Muscle of leg (tissue), 11 donors: ENCODE results near the gene CARD10. TPM values are rescaled to one million over a fixed set of nuclear protein-coding genes. Genes with fewer than 3 reads are reported as not detected.

Experiments
- DNase-seq: peaks from one replicate; pipeline ENCODE4 v3.0.0; 2013
- H3K27ac ChIP-seq: one replicate; pipeline ENCODE4 v1.5.1; 2013; ENCODE audit warnings: mild to moderate bottlenecking, low read length, control low read depth
- H3K27me3 ChIP-seq: one replicate; pipeline ENCODE4 v1.6.1; 2013; ENCODE audit warnings: low read length; ENCODE audit not compliant: control insufficient read depth, insufficient read depth
- H3K36me3 ChIP-seq: one replicate; pipeline ENCODE4 v1.6.1; 2013; ENCODE audit warnings: low read length; ENCODE audit not compliant: control insufficient read depth, insufficient read depth
- H3K4me1 ChIP-seq: one replicate; pipeline ENCODE4 v1.6.1; 2013; ENCODE audit warnings: low read length; ENCODE audit not compliant: control insufficient read depth, insufficient read depth
- H3K4me3 ChIP-seq: one replicate; pipeline ENCODE4 v1.5.1; 2013; ENCODE audit warnings: low read length, control low read depth
- H3K9me3 ChIP-seq: replicated peaks from 2 replicates; pipeline ENCODE4 v1.6.1; 2013; ENCODE audit warnings: low read depth, low read length; ENCODE audit not compliant: control insufficient read depth
- WGBS: methylation state at CpG from one replicate; pipeline ENCODE4 v1.1.5; 2013; ENCODE audit warnings: missing lambda C conversion rate; ENCODE audit not compliant: insufficient coverage; 5-methylcytosine and 5-hydroxymethylcytosine counted together
- polyA plus RNA-seq, 8 donors: library from polyadenylated mRNA; unstranded; fragments of 120-200 nt; gene quantifications; one replicate each; pipeline versions ENCODE4 v1.2.1 to v1.2.3, GENCODE V29; 2013; ENCODE audit warnings: inconsistent platforms in 1 of 8, low replicate concordance in 1 of 8; ENCODE audit not compliant: insufficient read length in 8 of 8, insufficient read depth in 1 of 8
- total RNA-seq: library from RNA; stranded (reverse); fragments of 120-200 nt; gene quantifications from one replicate; pipeline ENCODE4 v1.2.4, GENCODE V29; 2013

CARD10 gene
- total and polyA plus RNA-seq, 9 donors, result 7.8 to 19.3 (median 13.3) TPM

DNA sequence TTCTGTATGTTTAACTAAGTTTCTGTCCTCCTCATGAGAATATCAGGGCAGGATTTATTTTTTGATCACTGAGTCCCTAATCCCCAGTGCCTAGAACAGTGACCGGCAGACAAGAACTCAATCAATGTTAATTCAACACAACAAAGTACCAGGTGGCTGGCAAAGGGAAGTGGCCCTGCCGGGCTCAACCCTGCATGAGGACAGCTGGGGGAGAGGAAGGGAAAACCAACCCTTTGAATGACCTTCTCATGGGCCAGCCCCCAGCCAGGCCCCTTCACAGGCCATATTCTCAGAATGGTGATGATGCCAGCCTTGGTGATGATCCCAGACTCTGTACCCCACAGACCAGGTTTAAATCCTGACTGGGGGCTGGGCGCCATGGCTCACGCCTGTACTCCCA, 31.6 kb downstream of the CARD10 start:
- peaks cover 18% of the 10 kb centered on the region for H3K27me3 ChIP-seq
- no CpG with 5 or more reads among the region's 4 CpGs for WGBS
- no peak overlapping the region for H3K27ac ChIP-seq

DNA sequence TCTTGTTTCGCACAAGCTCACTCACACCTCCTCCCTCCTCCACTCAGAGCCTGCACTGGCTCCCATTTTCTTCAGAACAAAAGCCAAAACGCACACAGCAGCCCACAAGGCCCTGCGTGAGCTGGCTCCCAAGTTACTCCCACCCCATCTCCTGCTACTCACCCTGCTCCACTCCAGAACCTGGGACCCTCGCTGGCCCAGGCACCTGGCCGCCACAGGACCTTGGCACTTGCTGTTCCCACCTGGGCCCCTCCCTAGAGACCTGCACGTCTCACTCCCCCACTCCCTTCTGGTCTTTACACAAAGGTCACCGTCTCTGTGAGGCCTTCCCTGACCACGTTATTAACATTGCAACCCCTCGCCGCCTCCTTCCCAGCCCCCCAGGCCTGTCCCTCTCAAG, 32.1 kb downstream of the CARD10 start:
- 59% methylated on average over 10 of the region's 10 CpGs for WGBS
- H3K27me3 ChIP-seq, result peaks cover 18% of the 10 kb centered on the region
- peaks cover 4% of the 10 kb centered on the region for H3K36me3 ChIP-seq
- no peak overlapping the region for H3K4me3 ChIP-seq
- H3K27ac ChIP-seq, result no peak overlapping the region
- peaks cover 32% of the 10 kb centered on the region for H3K4me1 ChIP-seq
- DNase-seq, result no peak
- H3K9me3 ChIP-seq, result no peaks in the 10 kb centered on the region

More for the DNA sequence above, 31.6 kb downstream of the CARD10 start:
- H3K4me1 ChIP-seq, result peaks cover 32% of the 10 kb centered on the region
- H3K36me3 ChIP-seq, result peaks cover 8% of the 10 kb centered on the region
- H3K4me3 ChIP-seq, result no peak overlapping the region
- DNase-seq, result no peak
- H3K9me3 ChIP-seq, result no peaks in the 10 kb centered on the region

DNA sequence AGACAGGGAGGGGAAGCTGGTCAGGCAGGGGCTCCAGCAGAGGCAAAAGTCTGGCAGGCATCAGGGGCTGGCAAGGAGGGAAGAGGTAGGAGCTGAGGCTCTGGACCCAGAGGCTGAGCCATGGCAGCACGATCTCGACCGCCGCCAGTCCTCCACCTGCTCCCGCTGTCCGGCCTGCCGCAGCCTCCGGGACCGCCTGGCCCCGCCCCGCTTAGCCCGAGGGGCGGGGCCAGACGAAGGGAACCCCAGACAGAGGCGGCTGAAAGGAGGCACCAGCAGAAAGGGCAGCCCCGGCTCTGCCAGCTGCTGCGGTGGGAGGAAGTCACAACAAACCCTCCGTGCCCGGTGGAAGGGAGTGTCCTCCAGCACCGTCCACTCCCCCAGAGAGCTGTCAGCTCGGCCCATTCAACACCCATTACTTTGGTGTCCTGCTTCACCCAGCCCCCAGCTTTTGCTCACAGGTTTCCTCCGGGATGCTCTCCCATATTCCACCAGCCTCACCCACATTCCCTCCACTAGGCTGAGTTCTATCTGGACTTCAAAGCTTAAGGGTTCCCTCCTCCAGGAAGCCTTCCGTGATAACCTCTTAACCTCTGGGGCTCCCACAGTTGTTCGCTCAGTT, 32.9 kb downstream of the CARD10 start, which contains the start of gene MFNG:
Gene MFNG, minus strand, starts transcription at position 161 of the 622 bp plus-strand sequence. CDS start 207 bp downstream, outside the sequence.
- peaks cover 4% of the 10 kb centered on the region for H3K36me3 ChIP-seq
- H3K4me3 ChIP-seq, result peak within 1 kb of the TSS; percentile 25
- peak; percentile 74 for DNase-seq
- peaks cover 32% of the 10 kb centered on the region for H3K4me1 ChIP-seq
- H3K9me3 ChIP-seq, result no peaks in the 10 kb centered on the region
- H3K27ac ChIP-seq, result peak within 1 kb of the TSS; percentile 72
- WGBS, result 4% methylated on average over 24 of the region's 24 CpGs
- peaks cover 20% of the 10 kb centered on the region for H3K27me3 ChIP-seq

DNA sequence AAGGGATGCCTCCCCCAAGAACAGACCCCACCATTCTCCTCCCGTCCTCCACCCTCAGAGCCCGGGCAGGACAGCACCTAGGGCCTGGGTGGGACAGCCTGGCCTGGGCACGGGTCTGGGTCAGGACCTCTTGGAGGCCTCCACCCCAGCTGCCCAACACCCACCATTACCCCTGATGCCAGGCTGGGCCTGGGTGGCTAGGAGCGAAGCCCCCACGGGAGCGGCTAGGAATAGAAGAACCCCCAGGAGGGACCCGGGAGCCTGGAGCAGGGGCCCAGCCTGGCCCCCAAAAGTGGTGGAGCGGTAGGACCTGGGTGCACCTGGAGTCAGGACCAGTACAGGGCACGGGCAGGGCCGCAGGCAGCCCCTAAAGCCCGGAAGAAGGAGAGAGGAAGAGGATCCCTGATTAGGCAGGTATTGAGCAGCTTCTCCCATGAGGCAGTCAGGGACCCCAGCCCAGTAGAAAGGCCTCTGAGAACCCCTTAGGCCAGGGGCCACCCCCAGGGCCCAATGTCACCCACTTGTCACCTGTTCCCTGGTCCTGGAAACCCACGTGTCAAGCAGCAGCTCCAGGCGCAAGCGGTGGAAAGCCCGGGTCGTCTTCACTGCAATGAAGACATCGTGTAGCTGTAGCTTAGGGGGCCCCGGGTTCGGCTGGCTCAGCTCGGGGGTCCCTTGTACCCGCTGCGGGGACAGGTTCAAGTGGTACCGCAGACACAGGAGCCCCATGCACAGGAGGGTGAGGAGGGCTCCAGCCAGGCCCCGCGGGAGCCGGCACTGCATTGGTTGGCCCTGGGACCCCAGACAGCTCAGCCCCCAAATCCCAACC, 33.6 kb downstream of the CARD10 start:
- peaks cover 32% of the 10 kb centered on the region for H3K4me1 ChIP-seq
- peak overlapping the region; percentile 72 for H3K27ac ChIP-seq
- peak overlapping the region; percentile 25 for H3K4me3 ChIP-seq
- WGBS, result 57% methylated on average over 20 of the region's 26 CpGs
- peaks cover 4% of the 10 kb centered on the region for H3K36me3 ChIP-seq
- no peaks in the 10 kb centered on the region for H3K9me3 ChIP-seq
- H3K27me3 ChIP-seq, result peaks cover 20% of the 10 kb centered on the region
- DNase-seq, result no peak

DNA sequence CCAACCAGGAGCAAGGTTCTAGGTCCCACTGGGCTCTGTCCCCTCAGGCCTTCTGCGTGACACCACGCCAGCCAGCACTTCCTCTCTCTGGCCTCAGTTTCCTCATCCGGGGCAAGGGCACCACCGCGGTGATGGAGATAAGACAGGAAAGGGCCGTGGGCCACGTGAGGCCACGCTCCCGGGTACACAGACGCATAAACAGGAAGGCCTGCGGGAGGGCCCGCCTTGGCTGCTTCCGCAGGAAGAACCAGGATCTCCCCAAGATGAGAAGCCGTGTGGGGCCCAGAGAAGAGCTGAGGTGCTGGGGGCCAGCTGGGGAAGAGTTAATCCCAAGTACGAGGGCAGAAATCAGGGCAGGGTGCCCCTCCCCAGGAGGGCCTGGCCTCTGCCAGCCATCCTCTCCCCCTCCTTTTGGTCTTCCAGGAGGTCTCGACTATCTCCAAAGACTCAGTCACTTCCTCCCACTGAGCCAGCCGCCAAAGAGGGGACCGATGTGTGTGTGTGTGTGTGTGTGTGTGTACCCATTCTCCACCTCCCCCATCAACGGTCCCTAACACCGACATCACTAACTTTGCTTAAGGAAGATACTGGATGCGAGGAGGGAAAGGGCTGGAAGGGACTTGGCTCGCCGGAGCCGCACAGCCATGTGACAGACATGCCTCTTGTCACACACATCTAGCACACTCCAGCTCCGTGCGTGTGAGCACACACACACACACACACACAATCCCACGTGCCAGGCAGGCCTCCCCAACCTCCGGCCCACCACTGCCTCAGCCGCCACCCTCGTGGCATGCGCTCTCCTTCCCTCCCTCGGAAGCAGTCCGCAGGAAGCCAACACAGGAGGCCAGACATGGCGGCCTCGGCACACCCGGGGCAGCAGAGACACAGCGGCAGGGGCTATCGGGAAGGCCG, 34.5 kb downstream of the CARD10 start:
- Histone ChIP-seq H3K4me3 (peak overlapping the region; percentile 25), H3K9me3 (no peaks in the 10 kb centered on the region), H3K27ac (peak overlapping the region; percentile 72), H3K27me3 (peaks cover 20% of the 10 kb centered on the region), H3K4me1 (peaks cover 32% of the 10 kb centered on the region), H3K36me3 (no peaks in the 10 kb centered on the region)
- WGBS, result 69% methylated on average over 24 of the region's 39 CpGs
- peak; percentile 71 for DNase-seq

DNA sequence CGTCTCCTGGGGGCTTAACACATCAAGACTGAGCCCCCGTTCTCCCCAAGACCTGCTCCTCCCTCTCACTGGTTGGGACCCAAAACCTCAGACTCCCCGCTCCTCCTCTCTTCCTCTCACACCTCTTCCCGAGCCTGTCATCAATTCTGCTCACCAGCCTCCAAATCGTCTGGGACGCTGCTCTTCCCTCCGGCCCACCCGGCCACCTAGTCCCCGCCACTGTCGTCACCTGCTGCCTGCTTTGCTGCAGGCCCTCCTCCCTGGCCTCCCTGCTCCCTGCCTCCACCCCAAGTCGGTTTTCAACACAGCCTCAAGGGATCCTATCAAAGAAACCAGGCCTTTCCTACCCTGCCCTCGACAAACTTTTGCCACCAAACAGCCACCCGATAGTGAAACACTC, 36.2 kb downstream of the CARD10 start:
- peaks cover 20% of the 10 kb centered on the region for H3K27me3 ChIP-seq
- H3K9me3 ChIP-seq, result no peaks in the 10 kb centered on the region
- H3K27ac ChIP-seq, result no peak overlapping the region
- H3K36me3 ChIP-seq, result no peaks in the 10 kb centered on the region
- H3K4me1 ChIP-seq, result peaks cover 32% of the 10 kb centered on the region
- WGBS, result 51% methylated on average over 11 of the region's 13 CpGs
- no peak overlapping the region for H3K4me3 ChIP-seq
- DNase-seq, result no peak

DNA sequence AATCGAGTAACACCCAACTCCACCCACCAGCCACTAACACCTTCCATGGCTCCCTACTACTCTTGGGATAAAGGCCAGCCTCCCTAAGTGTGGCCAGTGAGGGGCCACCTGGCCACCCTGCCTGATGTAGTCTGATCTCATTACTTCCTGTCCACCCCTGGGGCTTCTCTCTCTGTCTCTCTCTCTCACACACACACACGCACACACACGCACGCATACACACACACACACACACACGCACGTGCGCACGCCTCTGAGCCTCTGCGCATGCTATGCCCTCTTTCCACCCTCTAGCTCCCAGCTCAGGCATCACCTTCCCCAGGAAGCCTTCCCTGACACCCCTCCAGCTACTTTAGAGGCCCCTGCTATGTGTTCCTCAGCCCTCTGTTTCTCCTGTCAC, 37.0 kb downstream of the CARD10 start:
- WGBS, result 54% methylated on average over 8 of the region's 9 CpGs
- no peak for DNase-seq
- H3K9me3 ChIP-seq, result no peaks in the 10 kb centered on the region
- no peak overlapping the region for H3K27ac ChIP-seq
- peaks cover 20% of the 10 kb centered on the region for H3K27me3 ChIP-seq
- no peaks in the 10 kb centered on the region for H3K36me3 ChIP-seq
- peaks cover 32% of the 10 kb centered on the region for H3K4me1 ChIP-seq
- no peak overlapping the region for H3K4me3 ChIP-seq

DNA sequence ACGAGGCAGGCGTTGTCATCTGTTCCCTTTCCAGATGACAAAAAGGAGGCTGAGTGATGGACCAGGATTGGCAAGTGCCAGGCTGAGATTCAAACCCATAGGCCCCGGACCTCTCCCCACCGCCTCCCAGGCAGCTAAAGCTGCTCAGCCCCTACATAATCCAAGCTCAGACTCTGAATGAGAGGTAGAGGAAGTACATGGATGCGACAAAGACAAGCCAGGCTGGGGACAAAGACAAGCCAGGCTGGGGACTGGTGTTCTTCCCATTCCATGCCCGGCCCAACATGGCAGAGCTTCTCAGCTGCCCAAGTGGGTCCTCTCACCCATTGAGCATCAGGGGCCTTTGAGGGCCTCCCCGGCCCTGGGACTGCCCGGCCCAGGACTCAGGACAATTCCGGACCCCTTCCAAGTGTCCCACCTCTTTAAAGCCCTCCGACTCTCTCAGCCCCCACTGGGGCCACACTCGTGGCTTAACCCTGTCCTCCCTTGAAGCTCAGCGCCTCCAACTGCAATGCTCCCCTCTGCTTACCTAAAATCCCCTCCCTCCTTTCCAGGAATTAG, 37.8 kb downstream of the CARD10 start:
- H3K36me3 ChIP-seq, result no peaks in the 10 kb centered on the region
- H3K27ac ChIP-seq, result no peak overlapping the region
- H3K9me3 ChIP-seq, result no peaks in the 10 kb centered on the region
- no peak overlapping the region for H3K4me3 ChIP-seq
- peaks cover 27% of the 10 kb centered on the region for H3K4me1 ChIP-seq
- no peak for DNase-seq
- WGBS, result 40% methylated on average over 8 of the region's 12 CpGs
- H3K27me3 ChIP-seq, result peaks cover 20% of the 10 kb centered on the region

DNA sequence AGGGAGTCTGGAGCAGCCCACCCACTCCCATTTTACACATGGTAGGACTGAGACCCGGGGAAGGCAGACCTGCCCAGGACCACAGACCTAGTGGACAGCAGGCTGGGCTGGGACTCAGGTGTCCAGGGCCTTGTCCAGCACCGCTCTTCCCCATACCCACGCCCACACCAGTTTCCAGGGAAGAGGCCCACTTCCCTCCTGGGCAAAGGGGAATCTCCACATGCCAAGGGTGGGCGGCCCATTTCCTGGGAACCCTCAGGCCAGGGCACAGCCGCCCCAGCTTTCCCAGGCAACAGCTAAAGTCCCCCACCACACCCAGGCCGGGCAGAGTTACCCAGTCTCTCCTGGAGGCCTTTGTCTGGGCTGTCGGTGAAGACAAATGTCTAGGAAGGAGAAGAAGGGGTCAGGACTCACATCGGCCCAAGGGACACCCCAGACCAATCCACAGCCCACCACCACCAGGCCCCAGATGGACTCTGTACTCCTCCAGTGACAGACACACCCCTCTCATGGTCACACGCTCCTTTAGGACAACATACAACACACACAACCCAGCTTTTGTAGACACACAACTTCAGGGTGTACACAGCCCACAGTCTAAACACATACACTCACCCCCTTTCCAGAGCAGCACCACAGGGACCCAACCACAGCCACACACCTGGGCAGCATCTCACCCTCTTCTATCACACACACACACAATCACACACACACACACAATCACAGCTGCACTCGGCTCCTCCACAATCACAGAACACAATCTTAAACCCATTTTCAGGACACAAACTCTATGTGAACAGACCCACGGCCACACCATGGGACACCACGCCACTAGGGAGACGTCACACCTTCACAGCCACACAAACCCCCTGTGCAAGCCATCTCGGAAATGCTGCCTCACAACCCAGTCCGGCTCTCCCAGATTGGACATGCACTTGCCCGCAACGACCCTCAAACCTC, 38.5 kb downstream of the CARD10 start:
- no peaks in the 10 kb centered on the region for H3K36me3 ChIP-seq
- H3K4me1 ChIP-seq, result peaks cover 20% of the 10 kb centered on the region
- H3K27me3 ChIP-seq, result peaks cover 19% of the 10 kb centered on the region
- no peak overlapping the region for H3K4me3 ChIP-seq
- no peak for DNase-seq
- WGBS, result 84% methylated on average over 11 of the region's 17 CpGs
- H3K27ac ChIP-seq, result no peak overlapping the region
- H3K9me3 ChIP-seq, result no peaks in the 10 kb centered on the region
